ENCODE data around the gene COX4I2. TPM values are rescaled to one million over a fixed set of nuclear protein-coding genes. Genes with fewer than 3 reads are reported as not detected.

COX4I2 gene
- total and polyA plus RNA-seq, 7 donors, result 1.1 to 3.0 (median 1.4) TPM; not detected in 4

GRCh38 chr20:31654534-31654933, 16.8 kb downstream of the COX4I2 start:
- DNase-seq, result no peak
- Histone ChIP-seq H3K4me1 (peaks cover 0 to 21% (median 15%) of the 10 kb centered on the region in 4 donors), H3K27ac (no peak overlapping the region), H3K27me3 (no peaks in the 10 kb centered on the region), H3K4me3 (no peak overlapping the region), H3K9me3 (no peaks in the 10 kb centered on the region), H3K36me3 (no peaks in the 10 kb centered on the region)
- TF ChIP-seq EP300 (IDR thresholded peaks at IDR 0.05), result no peak
- TF ChIP-seq POLR2A (IDR thresholded peaks at IDR 0.05), result no peak
- TF ChIP-seq POLR2AphosphoS5 (IDR thresholded peaks at IDR 0.05), result no peak
- TF ChIP-seq CTCF (IDR thresholded peaks at IDR 0.05), result no peak
- intact Hi-C loops (cut with DNase I), result no loop called here
- WGBS, 2 donors, result 77 to 86% methylated on average over 5 of the region's 5 CpGs

GRCh38 chr20:31661625-31662371, 24.1 kb downstream of the COX4I2 start:
- H3K4me3 ChIP-seq, result peak overlapping the region; percentile 24 to 45 (median 40)
- intact Hi-C loops (cut with DNase I), result loop anchor here (1.0 kb wide), 1 partner anchor 62 kb away; no protein-coding TSS in a partner anchor
- H3K9me3 ChIP-seq, result no peaks in the 10 kb centered on the region
- TF ChIP-seq EP300 (IDR thresholded peaks at IDR 0.05) (no peak), POLR2AphosphoS5 (IDR thresholded peaks at IDR 0.05) (peak; percentile 60 to 76 (median 68)), CTCF (IDR thresholded peaks at IDR 0.05) (peak; percentile 53 to 89 (median 58)), POLR2A (IDR thresholded peaks at IDR 0.05) (no peak)
- H3K4me1 ChIP-seq, result peaks cover 0 to 43% (median 38%) of the 10 kb centered on the region in 4 donors
- DNase-seq, result peak; percentile 92
- 5 to 7% methylated on average over 31 of the region's 31 CpGs for WGBS, 2 donors
- H3K27me3 ChIP-seq, result no peaks in the 10 kb centered on the region
- H3K36me3 ChIP-seq, result peaks cover 0 to 16% (median 9%) of the 10 kb centered on the region in 4 donors
- peak overlapping the region; percentile 69 to 78 (median 73) for H3K27ac ChIP-seq

- TF ChIP-seq CTCF (IDR thresholded peaks at IDR 0.05) (no peak), POLR2A (IDR thresholded peaks at IDR 0.05) (no peak), EP300 (IDR thresholded peaks at IDR 0.05) (no peak), POLR2AphosphoS5 (IDR thresholded peaks at IDR 0.05) (no peak)
- Histone ChIP-seq H3K4me3 (no peak overlapping the region), H3K27ac (peak overlapping the region; percentile 69 to 78 (median 73)), H3K36me3 (peaks cover 0 to 16% (median 9%) of the 10 kb centered on the region in 4 donors), H3K9me3 (no peaks in the 10 kb centered on the region), H3K27me3 (no peaks in the 10 kb centered on the region), H3K4me1 (peaks cover 0 to 45% (median 42%) of the 10 kb centered on the region in 4 donors)
- 68 to 74% methylated on average over 6 of the region's 6 CpGs for WGBS, 2 donors
- DNase-seq, result no peak
- intact Hi-C loops (cut with DNase I), result no loop called here
Observed at GRCh38 chr20:31662372-31662854, 24.7 kb downstream of the COX4I2 start.

- 44 to 81% methylated on average over 2 of the region's 2 CpGs for WGBS, 2 donors
- Histone ChIP-seq H3K4me1 (peaks cover 0 to 55% (median 48%) of the 10 kb centered on the region in 4 donors), H3K27ac (peak overlapping the region; percentile 53 to 71 (median 66)), H3K4me3 (no peak overlapping the region), H3K36me3 (peaks cover 0 to 16% (median 9%) of the 10 kb centered on the region in 4 donors), H3K27me3 (no peaks in the 10 kb centered on the region), H3K9me3 (no peaks in the 10 kb centered on the region)
- intact Hi-C loops (cut with DNase I), result no loop called here
- no peak for DNase-seq
- TF ChIP-seq POLR2AphosphoS5 (IDR thresholded peaks at IDR 0.05) (no peak), EP300 (IDR thresholded peaks at IDR 0.05) (no peak), POLR2A (IDR thresholded peaks at IDR 0.05) (no peak), CTCF (IDR thresholded peaks at IDR 0.05) (no peak)
Observed at GRCh38 chr20:31663524-31663837, 25.8 kb downstream of the COX4I2 start.
